Stimulated activated CD4-positive, alpha-beta T cell treated with anti-CD3 and anti-CD28 coated beads, Interleukin-2, amount 100 ng/mL, for 4 hours (primary cell): Measurements from ENCODE around the gene C1QTNF12.
"Not testable (repeated sequence)": the region's sequence is repeated elsewhere in the genome, so short reads cannot be mapped to it uniquely, and the experiment has no call there.

Experiments
- DNase-seq: peaks from one replicate; pipeline ENCODE4 v3.0.0-alpha.2; 2020; ENCODE audit warnings: low read depth

C1QTNF12 gene

DNA sequence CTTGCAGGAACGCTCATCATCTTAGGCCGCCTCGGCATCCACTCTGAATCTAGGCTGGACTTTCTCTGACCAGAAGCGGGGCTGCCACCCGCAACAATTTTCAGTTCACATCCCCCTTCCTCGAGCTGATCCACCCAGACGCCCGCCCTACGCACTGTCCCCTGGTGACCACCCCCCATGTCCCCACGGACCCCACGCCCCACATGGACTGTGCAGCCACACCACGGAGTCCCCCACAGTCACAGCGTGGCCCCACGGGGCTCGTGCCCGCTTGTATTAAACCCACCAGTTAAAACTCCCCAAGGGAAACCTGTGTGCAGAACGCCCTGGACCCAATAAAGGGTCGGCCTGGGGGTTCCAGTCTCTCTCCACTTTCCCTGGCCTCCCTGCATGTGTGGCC, 13.0 kb upstream of the C1QTNF12 start:
- no peak for DNase-seq

DNA sequence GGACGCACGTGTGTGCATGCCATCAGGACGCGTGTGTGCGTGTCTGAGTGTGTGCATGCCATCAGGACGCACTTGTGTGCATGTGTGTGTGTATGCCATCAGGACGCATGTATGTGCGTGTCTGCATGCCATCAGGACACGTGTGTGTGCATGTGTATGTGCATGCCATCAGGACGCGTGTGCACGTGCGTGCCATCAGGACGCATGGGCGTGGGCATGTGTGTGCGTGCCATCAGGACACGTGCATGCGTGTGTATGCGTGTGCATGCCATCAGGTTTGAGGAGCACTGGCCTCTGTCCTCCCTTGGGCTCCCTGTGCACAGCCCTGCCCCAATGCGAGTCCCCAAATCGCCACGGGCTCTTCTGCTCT, 12.6 kb upstream of the C1QTNF12 start:
- DNase-seq: no peak

DNA sequence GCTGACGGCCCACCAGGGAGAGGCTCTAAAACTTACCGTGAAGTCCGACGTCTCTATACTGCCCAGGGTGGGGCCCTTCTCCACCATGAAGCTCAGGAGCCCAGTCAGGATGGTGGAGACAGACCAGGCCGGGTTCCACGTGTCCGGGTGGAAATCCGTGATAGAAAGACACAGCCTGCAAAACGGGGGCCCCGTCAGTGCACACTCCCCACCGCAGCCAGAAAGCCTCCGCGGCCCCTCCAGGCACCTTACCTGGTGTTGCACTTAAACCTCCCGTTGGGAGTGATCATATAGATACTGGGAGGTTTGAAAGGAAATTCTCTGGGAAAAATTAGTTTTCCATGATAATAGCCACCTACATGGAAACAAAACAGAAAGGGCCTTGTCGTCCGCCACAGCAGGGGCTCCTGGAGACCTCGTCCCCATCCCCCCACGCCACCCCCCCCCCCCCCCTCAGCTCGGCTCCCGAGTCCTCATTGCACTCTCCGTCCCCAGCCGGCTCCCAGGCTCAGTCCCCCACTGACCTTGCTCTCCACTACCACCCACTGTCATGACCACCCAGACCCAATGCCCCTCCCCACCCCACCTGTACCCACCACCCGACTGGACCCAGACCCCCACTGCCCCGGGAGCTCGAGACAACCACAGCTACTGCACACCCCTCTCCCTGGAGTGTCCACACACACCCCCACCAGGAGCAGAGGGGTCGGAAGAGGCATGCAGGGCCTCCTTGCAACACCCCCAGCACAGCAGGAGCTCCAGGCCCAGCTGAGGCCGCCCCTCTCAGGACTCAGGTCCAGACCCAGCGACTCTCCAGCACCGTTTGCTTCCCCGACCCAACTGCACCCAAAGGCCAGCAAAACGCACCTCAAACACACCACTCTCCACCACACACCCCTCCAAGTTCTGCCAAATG, 10.7 kb upstream of the C1QTNF12 start:
- no peak for DNase-seq

DNA sequence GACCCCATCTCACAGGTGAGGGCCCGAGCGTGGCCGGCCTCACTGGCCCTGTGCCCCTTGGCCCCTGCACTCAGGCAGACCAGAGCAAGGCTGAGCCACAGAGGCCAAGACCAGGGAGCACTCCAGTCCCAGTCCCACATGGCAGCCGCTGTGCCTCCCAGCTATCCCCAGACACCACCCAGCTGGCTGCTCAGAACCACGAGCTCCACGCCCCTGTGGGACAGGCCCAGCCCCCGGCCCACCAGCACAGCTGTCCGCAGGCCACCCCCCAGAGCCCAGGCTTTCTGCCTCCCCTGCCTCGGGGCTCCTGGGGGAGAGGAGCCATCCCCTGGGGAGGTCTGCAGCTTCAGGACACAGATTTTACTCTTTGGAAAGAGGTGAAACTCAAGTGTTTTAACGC, 9.1 kb upstream of the C1QTNF12 start:
- DNase-seq: no peak

DNA sequence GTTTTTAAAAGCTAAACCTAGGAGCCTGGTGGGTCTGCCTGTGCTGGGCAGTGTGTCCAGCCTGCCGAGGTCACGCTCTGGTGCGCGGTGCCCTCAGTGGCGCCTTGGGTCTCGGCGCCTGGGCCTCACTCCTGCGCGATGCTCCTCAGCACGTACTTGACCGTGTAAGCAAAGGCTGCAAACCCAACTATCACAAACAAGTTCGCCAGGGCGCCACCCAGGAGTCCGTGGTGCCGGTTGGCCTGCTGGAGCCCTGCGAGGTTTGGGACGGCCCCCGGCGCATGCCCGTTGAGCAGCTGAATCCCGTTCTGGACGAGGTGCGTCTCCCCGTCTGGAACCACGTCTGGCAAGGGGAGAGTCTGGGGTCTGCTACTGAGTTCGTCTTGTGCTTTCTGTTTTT, 8.6 kb upstream of the C1QTNF12 start:
- no peak for DNase-seq

DNA sequence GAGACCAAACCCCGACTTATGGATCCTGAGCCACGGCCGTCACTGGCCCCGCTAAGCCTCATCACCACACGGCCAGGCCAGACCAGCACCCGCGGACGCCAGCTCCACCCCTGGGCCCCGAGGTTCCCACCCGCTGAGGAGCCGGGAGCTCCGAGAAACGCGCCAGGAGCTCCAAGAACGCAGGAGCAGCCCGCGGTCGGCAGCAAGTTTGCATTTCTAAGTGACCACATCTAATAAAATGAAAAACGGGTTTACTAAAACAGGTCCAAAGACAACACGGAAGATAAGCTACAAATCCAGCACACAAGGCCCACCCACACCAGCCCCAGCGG, 8.1 kb upstream of the C1QTNF12 start:
- no peak for DNase-seq

DNA sequence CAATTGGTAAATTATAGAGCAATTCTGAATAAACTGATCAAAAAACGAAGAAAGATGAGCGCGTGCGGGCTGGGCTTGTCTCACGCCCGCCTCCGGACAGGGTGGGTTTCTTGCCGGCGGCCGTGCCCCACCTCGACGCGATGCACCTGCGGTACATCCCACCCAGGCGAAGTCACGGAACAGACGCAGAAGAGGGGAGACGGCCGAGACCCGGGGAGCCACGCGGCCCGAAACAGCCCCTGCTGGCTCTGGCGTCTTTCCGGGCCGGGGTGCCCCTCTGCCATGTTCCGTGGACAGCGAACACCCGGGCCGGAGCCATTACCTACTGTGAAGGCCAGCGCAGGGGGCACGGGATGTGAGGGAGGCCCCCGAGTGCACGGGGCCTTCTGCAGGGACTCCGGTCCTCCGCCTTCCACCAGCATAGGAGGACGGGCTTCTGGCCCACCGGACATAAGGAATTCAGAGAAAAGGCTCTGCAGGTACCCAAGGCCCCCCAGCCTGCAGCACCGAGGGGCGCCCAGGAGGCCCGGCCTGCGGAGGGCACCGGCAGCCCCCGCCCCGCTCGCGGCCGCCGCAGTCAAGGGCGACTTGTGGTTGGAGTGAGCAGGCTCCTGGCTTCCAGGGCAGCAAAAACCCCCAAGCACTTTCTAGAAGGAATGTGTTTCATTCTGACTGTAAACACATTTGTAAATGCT, 7.6 kb upstream of the C1QTNF12 start:
- DNase-seq: no peak

DNA sequence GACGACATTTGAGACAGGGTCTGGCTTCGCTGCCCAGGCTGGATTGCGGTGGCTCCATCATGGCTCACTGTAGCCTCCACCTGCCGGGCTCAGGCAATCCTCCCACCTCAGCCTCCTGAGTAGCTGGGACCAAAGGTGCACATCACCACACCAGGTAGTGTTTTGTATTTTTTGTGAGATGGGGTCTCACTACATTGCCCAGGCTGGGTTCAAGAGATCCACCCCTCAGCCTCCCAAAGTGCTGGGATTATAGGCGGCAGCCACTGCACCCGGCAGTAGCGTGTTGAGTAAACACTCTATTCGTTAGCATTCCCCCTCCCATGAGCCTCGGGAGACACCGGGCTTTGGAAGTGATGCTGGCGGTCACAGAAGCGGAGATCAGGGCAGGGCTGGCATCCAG, 6.8 kb upstream of the C1QTNF12 start:
- no peak for DNase-seq

DNA sequence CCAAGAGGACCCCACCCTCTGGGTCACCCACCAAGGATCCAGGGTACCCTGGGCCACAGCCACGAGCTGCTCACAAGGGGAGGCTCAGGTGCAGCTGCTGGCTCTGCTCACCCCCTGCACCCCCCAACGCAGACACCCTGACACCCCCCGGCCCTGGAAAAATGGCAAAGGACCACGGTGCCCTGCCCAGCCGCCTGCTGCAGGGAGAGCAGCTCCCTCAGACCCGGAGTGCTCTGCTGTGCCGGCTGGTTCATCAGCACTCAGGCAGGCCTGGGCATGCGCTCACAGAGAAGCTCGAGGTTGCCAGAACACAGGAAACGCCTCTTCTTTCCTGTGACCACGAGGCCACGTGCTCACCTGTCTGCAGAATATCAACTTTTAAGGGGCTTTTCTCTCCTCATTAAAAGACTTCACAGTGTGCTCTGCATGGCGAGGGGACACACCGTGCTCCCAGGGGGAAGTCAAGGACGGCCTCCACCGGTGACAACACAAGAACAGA, 4.3 kb upstream of the C1QTNF12 start:
- DNase-seq: peak; percentile 67

DNA sequence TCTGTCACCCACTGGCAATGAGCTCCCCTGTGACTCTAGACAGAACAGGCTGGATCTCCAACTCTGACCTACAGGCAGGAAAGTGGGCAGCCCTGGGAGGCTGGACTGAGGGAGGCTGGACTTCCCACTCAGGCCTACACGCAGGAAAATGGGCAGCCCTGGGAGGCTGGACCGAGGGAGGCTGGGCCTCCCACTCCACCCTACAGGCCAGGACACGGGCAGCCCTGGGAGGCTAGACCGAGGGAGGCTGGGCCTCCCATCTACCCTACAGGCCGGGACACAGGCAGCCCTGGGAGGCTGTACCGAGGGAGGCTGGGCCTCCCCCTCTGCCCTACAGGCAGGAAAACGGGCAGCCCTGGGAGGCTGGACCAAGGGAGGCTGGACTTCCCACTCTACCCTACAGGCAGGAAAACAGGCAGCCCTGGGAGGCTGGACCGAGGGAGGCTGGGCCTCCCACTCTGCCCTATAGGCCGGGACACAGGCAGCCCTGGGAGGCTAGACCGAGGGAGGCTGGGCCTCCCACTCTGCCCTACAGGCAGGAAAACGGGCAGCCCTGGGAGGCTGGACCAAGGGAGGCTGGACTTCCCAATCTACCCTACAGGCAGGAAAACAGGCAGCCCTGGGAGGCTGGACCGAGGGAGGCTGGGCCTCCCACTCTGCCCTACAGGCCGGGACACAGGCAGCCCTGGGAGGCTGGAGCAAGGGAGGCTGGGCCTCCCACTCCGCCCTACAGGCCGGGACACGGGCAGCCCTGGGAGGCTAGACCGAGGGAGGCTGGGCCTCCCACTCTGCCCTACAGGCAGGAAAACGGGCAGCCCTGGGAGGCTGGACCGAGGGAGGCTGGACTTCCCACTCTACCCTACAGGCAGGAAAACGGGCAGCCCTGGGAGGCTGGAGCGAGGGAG, 1.7 kb upstream of the C1QTNF12 start:
- DNase-seq: not testable (repeated sequence)

DNA sequence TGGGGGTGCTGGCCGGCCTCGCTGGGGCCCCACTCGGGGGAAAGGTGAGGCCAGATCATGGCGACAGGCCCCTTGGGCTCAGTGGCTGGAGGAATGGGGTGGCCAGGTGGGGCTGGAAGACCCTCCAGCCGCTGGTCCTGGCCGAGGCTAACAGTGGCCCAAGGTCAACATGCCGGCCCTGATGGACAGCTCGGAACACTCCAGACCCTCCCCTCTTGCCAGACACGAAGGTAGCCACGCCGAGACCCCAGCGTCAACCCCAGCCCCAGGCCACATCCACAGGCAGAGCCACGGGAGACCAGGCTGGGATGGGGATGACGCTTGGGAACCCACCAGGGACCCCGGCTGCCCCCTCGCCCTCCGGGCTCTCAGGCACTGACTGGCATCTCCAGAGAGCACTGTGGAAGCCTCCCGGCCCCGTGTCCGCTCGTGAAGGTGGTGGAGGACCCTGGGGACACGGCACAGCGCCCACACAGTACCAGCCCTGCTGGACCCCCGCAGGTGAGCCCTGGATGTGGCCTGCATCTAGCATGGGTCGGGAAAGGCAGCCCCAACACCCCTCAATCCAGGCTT, 905 bp upstream of the C1QTNF12 start:
- no peak for DNase-seq

DNA sequence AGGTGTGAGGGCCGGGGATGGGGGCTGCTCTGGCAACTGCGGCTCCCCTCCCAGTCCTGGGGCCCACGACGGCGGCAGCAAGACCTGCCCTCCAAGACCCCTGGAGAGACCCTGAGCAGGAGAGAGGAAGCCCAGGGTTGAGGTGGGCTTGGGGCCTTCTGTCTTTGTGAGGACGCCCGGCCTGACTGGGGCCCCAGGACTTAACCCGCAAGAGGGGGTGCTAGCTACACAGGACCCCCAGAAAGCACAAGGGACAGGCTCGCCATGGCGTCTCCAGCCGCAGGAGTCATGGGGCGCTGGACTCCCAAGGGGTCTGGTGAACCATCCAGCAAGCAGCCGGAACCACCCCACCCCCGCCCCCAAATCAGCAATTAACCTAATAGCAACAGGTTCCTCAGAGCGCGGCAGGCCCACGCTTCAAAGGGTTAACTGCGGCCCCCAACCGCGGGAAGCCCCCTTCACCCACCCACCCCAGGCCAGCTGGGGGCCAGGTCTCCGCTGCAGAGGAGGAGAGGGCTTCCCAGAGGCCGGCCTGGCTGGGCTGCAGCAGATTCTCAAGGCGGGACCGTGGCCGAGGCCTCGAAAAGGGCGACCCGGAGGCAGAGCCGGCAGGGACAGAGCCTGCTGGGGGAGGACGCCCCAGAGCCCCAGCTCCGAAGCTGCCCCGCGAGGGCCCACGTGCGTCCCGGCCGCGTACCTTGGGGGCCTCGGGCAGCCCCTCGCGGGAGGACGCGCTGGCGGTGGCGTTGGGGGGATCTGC, 525 bp downstream of the C1QTNF12 start:
- DNase-seq: no peak

DNA sequence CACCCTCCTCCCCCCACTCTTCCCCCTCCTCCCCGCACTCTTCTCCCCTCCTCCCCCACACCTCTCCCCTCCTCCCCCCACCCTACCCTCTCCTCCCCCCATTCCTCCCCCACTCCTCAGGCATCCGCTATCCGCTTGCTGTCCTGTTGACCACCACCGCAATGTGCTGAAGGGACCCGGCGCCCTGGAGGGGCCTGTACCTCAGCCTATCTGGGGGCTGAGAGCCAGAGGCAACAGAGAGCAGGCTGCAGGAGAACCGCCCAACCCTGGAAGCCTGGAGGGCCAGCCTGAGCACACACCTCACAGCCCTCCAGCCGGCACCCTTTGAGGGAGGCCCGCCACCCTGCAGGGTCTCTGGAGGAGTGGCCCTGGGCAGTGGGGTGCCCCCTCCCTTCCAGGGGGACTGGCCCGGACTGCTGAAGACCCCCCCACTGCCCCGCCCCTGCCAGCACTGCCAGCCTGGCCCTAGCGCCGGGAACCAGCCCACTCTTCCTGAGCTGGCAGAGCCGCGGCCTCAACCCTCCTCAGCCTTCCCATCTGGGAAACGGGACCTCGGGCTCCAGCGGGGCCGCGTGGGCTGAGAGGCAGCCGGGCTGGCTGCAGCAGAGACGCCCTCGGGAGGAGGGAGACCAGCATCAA, 1.2 kb downstream of the C1QTNF12 start:
- no peak for DNase-seq

DNA sequence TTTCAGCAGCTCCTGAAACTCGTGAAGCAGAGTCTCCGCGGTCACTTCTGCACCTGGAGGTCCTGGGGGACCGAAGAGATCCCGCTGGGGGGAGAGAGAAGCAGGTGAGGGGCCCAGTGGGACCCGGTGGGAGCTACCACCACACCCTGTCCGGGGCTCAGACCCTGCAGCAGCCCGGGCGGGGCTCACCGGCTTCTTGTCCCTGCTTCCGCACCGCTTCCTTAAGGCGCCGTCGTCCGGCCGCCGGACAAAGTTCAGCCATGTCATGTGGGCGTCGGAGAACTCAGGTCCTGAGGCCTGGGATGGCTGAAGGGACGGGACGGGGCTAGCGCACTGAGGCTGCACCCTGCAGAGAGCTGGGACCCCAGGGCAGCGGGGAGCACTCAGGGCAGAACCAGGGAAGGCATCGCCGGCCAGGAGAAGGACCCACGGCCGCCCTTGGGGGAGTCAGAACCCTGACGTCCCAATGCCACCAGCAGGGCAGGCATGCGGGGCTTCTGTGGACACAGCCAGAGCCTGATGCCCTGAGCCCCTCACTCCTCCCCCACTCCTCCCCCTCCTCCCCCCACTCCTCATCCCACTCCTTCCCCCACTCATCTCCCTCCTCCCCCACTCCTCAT, 2.2 kb downstream of the C1QTNF12 start:
- no peak for DNase-seq

DNA sequence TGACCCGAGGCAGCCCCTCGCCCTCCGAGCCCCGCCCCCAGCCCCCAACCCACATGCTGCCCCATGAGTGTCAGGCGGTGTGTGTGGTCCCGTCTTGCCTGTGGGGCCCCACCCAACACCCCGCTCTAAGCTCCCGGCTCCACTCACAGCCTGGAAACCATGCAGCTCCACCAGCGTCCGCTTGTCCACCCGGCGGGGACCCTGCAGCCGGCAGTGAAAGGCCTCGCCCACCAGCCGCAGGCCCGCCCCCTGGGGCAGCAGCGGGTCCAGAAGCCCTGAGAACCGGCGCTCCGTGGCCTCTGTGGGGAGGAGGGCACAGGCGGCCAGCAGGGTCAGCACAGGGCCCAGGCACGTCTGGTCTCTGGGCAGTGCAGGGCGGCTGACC, 2.7 kb downstream of the C1QTNF12 start:
- no peak for DNase-seq

DNA sequence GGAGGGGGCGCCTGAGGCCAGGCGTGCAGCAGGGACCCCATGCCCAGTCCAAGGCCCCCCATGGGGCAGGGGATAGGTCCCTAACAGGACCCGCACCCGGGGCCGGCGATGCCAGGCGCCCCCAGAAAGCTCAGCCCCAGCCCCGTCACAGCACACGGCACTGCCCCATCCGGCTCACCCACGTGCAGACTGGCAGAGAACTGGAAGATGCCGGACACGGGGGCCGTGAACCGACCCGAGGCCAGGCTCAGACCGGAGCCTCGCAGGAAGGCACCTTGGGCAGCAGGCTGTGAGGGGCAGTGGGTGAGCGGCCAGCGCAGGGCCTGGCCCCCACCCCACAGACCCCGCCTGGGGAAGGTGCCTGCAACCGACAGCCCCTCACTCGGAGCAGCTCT, 3.3 kb downstream of the C1QTNF12 start:
- DNase-seq: no peak

DNA sequence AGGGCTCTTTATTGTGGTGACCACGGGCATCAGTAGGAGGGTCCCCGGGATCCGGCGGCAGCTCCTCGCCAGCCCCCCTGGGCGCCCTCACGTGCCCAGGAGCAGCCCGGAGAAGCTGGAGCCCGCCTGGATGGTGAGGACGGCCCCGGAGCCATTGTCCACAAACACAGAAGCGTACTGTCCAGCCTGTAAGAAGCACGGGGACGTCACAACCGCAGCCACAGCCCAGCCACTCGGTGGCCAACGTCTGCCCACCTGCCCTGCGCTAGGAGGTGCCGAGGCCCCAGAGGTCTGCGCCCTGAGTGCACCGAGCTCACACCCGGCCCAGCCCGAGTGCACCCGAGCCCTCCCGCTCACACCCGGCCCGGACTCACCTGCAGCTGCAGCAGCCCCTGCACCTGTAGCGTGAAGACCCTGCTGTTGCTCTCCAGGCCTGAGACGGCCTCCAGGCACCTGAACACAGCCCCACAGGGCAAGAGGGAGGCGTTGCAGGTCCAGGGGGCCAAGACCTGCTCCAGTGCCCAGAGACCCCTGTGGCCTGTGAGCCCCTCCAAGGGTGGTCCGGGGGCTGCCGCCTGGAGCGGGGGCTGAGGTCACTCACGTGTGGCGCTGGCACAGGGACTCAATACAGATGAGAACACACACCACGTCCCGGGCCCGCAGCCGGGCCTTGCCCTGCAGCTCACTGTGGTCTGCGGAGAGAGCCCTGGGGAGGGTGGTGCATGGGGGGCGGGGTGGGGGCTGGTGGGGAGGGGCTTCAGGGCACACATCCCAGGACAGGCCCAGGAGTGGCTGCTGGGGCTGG, 3.9 kb downstream of the C1QTNF12 start:
- DNase-seq: no peak

DNA sequence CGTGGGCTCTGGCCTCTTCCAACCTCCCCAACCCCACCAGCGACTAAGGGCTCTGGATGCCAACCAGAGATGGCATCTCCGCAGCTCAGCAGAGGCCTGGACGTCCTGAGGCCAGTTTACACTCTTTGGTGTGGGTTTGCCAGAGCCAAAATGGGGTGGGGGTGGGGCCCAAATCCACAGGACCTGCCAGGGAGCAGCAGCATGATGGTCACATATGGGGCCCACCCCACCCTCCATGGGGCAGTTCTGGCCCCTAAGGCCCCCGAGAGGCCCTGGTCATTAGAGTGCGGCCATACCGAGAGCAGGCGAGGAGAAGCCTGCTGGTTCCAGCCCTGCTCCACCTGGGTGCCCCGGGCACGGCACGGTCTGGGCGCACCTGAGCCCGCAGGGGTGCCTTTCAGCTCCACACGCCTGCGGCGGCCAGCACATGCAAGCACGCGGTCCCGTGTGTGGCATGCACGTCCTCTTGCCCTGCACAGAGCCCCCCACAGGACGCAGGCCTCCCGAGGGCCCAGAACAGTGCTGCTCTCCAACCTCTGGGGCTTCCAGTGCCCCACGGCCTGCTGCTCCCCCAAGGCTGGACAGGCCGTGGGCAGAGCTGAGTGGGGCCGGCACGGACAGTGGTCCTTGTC, 4.8 kb downstream of the C1QTNF12 start:
- no peak for DNase-seq
